NT2/D1 (cell line): ENCODE measurements around the gene DHRS1.

ENCODE experiments used
- SUZ12 ChIP-seq: IDR thresholded peaks from 2 replicates; pipeline ENCODE4 v1.6.1; 2011; ENCODE audit not compliant: insufficient read length, insufficient read depth; ENCODE audit errors: extremely low read depth
- YY1 ChIP-seq: IDR thresholded peaks from 2 replicates; pipeline ENCODE4 v1.6.1; 2011; ENCODE audit not compliant: insufficient read length, insufficient read depth
- ZNF274 ChIP-seq: IDR thresholded peaks from 2 replicates; pipeline ENCODE4 v1.6.1; 2011; ENCODE audit warnings: mild to moderate bottlenecking, low read depth, low read length

DNA sequence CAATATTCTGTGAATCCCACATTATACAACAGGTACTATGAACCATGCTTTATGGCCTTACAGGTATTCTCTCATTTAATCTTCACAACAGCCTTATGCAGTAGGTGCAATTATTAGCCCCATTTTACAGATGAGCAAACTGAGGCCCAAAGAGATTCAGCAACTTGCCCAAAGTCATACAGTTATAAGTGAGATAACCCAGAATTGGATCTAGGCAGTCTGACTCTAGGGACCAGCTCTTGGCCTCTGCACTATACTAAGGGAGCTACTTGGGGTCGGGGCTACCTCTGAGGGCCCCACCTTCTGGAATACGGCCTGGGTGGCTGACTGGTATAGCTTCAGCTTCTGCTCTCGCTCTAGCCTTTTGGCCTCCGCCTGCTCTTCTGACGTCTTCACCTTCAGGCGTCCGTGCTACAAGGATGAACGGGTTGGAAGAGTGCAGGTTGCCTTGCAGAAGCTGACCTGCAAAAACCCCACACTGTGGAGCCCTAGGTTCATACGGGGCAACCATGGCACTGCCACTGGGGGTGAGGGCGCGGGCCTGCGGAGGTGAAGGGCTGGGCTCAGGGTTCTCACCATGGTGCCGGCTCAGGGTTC is 28.9 kb downstream of the DHRS1 start:
- TF ChIP-seq SUZ12 = no peak
- TF ChIP-seq ZNF274 = no peak
- TF ChIP-seq YY1 = no peak
